Measurements from ENCODE around the gene FEZF1. TPM values are rescaled to one million over a fixed set of nuclear protein-coding genes. Genes with fewer than 3 reads are reported as not detected.

The FEZF1 gene
- total RNA-seq, 4 donors from 2014 or later = not detected

DNA sequence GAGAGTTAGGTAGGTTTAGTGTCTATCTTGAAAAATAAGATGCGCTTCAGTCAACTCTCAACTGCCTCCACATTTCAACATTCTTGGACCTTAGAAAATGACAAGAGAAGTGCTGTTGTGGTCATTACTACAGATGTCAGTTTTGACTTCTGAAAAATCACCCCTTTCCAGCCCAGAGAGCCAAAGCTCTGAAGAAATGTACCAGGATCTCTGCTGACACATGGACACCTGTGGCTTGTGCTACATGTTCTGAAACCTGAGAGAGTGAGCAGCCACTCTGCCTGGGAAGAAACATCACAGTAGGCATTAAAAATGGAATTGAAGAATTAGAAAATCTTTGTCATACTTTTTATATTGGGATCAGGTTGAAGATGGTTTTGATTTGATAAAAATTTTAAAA, 35.9 kb upstream of the FEZF1 start:
- TF ChIP-seq, protein P1, sequence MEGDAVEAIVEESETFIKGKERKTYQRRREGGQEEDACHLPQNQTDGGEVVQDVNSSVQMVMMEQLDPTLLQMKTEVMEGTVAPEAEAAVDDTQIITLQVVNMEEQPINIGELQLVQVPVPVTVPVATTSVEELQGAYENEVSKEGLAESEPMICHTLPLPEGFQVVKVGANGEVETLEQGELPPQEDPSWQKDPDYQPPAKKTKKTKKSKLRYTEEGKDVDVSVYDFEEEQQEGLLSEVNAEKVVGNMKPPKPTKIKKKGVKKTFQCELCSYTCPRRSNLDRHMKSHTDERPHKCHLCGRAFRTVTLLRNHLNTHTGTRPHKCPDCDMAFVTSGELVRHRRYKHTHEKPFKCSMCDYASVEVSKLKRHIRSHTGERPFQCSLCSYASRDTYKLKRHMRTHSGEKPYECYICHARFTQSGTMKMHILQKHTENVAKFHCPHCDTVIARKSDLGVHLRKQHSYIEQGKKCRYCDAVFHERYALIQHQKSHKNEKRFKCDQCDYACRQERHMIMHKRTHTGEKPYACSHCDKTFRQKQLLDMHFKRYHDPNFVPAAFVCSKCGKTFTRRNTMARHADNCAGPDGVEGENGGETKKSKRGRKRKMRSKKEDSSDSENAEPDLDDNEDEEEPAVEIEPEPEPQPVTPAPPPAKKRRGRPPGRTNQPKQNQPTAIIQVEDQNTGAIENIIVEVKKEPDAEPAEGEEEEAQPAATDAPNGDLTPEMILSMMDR (IDR thresholded peaks at IDR 0.05 in 4 of 5, conservative IDR thresholded peaks at IDR 0.05 in 1 of 5) = no peak
- no peak for TF ChIP-seq POLR2A (IDR thresholded peaks at IDR 0.05)
- ATAC-seq (no peak), DNase-seq (no peak)
- no peaks in the 10 kb centered on the region for H3K36me3 ChIP-seq
- no peak overlapping the region for H3K27ac ChIP-seq
- in situ Hi-C loops (cut with MboI; ENCODE audit: low sequenced_read_pairs in 4 of 4) (no loop called here), intact Hi-C loops (cut with DNase I; ENCODE audit: low total_unique reads) (no loop called here)
- H3K4me1 ChIP-seq = no peaks in the 10 kb centered on the region
- no peaks in the 10 kb centered on the region for H3K27me3 ChIP-seq
- H3K4me3 ChIP-seq = no peak overlapping the region
- no peaks in the 10 kb centered on the region for H3K9me3 ChIP-seq

DNA sequence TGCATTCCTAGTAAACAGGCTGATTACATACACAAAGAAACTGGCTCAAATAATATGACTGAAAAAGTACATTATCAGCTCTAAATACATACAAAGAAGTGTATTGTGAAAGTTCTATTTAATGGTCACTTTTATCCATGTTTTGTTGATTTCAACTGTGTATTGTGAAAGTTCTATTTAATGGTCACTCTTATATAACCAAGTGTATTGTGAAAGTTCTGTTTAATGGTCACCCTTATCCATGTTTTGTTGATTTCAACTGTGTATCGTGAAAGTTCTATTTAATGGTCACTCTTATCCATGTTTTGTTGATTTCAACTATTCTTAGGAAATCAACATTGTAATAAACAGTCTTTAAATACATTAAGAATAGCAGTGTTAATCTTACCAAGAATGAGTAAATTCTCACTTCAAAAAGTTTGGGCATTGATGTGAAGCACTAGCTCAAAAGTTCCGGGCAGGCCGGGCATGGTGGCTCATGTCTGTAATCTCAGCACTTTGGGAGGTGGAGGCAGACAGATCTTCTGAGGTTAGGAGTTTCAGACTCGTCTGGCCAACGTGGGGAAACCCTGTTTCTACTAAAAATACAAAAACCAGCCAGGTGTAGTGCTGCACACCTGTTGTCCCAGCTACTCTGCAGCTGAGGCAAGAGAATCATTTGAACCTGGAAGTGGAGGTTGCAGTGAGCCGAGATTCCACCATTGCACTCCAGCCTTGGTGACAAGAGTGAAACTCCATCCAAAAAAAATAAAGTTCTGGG, 34.8 kb upstream of the FEZF1 start:
- TF ChIP-seq, protein P1 (IDR thresholded peaks at IDR 0.05 in 4 of 5, conservative IDR thresholded peaks at IDR 0.05 in 1 of 5) = no peak
- TF ChIP-seq POLR2A (IDR thresholded peaks at IDR 0.05) = no peak
- H3K4me3 ChIP-seq = no peak overlapping the region
- no peak overlapping the region for H3K27ac ChIP-seq
- DNase-seq (no peak), ATAC-seq (no peak)
- H3K36me3 ChIP-seq = no peaks in the 10 kb centered on the region
- H3K27me3 ChIP-seq = no peaks in the 10 kb centered on the region
- intact Hi-C loops (cut with DNase I; ENCODE audit: low total_unique reads) = no loop called here
- H3K9me3 ChIP-seq = no peaks in the 10 kb centered on the region
- in situ Hi-C loops (cut with MboI; ENCODE audit: low sequenced_read_pairs in 4 of 4) = no loop called here
- H3K4me1 ChIP-seq = no peaks in the 10 kb centered on the region

DNA sequence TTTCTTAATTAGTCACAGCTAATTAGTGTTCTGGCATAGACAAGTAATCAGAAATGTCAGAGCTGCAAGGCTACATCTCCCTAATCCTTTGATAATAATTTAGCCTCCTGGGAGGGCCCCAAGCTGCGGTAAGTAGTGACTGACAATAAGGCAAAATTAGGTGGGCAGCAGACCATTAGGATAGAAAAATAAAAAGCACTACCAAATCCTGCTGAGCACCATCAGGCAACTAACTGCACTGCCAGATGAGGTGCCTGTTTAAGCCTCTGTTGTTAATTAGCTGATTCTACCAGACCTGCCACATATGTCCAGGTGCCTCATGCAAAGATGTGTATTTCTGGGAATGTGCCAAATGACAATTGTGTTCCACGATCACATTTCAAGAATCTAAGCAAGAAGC, 32.5 kb upstream of the FEZF1 start:
- intact Hi-C loops (cut with DNase I; ENCODE audit: low total_unique reads) = no loop called here
- H3K27me3 ChIP-seq = no peaks in the 10 kb centered on the region
- in situ Hi-C loops (cut with MboI; ENCODE audit: low sequenced_read_pairs in 4 of 4) = no loop called here
- H3K36me3 ChIP-seq = no peaks in the 10 kb centered on the region
- ATAC-seq = no peak
- no peak for DNase-seq
- no peaks in the 10 kb centered on the region for H3K4me1 ChIP-seq
- H3K9me3 ChIP-seq = no peaks in the 10 kb centered on the region
- TF ChIP-seq, protein P1 (IDR thresholded peaks at IDR 0.05 in 4 of 5, conservative IDR thresholded peaks at IDR 0.05 in 1 of 5) = no peak
- no peak for TF ChIP-seq POLR2A (IDR thresholded peaks at IDR 0.05)
- no peak overlapping the region for H3K27ac ChIP-seq
- no peak overlapping the region for H3K4me3 ChIP-seq

DNA sequence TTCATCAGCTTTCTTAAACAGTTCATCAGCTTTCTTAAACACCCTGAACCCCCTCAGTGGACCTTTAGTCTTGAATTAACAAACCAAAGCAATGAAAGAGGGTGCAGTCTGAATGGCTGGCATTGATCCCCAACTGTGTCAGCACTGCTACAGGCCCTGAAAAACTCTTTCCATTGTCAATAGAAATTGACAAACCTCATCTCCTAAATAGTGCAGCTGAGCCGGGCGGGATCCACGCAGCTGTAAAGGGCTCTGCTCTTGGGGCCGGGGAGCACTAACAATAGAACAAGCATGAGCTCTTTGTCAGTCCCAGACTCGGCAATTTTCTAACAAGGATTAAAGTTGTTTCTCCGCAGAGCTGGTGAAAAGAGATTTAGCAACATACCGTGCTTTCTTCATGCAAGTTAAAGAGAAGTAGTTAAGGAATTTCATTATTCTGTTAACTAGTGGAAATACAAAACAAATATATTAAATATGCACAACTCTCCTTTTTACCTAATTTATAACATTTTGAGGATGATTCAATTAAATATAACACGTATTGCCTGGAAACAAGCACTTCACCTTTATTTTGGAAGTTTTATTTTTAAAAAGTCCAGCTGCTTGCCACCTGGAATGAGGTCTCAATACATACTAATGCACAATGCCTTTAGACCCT, 24.7 kb upstream of the FEZF1 start:
- H3K27ac ChIP-seq = no peak overlapping the region
- no peaks in the 10 kb centered on the region for H3K4me1 ChIP-seq
- no peaks in the 10 kb centered on the region for H3K27me3 ChIP-seq
- H3K36me3 ChIP-seq = no peaks in the 10 kb centered on the region
- in situ Hi-C loops (cut with MboI; ENCODE audit: low sequenced_read_pairs in 4 of 4) (no loop called here), intact Hi-C loops (cut with DNase I; ENCODE audit: low total_unique reads) (no loop called here)
- no peak for DNase-seq
- no peak for TF ChIP-seq POLR2A (IDR thresholded peaks at IDR 0.05)
- TF ChIP-seq, protein P1 (IDR thresholded peaks at IDR 0.05 in 4 of 5, conservative IDR thresholded peaks at IDR 0.05 in 1 of 5) = no peak
- H3K9me3 ChIP-seq = no peaks in the 10 kb centered on the region
- no peak overlapping the region for H3K4me3 ChIP-seq
- no peak for ATAC-seq
